Osteoblast (primary cell): ENCODE data around the gene PARVA. TPM values are rescaled to one million over a fixed set of nuclear protein-coding genes. Genes with fewer than 3 reads are reported as not detected.

Experiments
- DNase-seq: peaks from one replicate; pipeline ENCODE4 v3.0.0; 2011; ENCODE audit warnings: low spot score, mixed read lengths; ENCODE audit not compliant: insufficient read length; ENCODE audit errors: missing footprints
- H2AFZ ChIP-seq: 2 replicates; pipeline ENCODE4 v1.6.0; 2011; ENCODE audit warnings: mild to moderate bottlenecking, low read length
- H3K27ac ChIP-seq: 2 replicates; pipeline ENCODE4 v1.5.1; 2011; ENCODE audit warnings: mild to moderate bottlenecking, low read depth, low read length, moderate library complexity
- H3K27me3 ChIP-seq: 2 replicates; pipeline ENCODE4 v1.6.0; 2012; ENCODE audit warnings: mild to moderate bottlenecking, control low read depth, inconsistent platforms, low read length, moderate library complexity; ENCODE audit not compliant: insufficient read depth
- H3K36me3 ChIP-seq: 2 replicates; pipeline ENCODE4 v1.5.1; 2011; ENCODE audit warnings: mild to moderate bottlenecking, low read length, control low read depth, moderate library complexity; ENCODE audit not compliant: insufficient read depth
- H3K4me1 ChIP-seq: 2 replicates; pipeline ENCODE4 v1.5.1; 2011; ENCODE audit warnings: mild to moderate bottlenecking, low read length, control low read depth, moderate library complexity; ENCODE audit not compliant: insufficient read depth
- H3K4me2 ChIP-seq: 2 replicates; pipeline ENCODE4 v1.6.0; 2011; ENCODE audit warnings: mild to moderate bottlenecking, low read length; ENCODE audit not compliant: insufficient read depth
- H3K4me3 ChIP-seq: fragments of 200-600 bp; sonication (generic); 3 replicates; pipeline ENCODE4 v1.5.1; 2012; ENCODE audit warnings: mild to moderate bottlenecking, low read length, inconsistent platforms; ENCODE audit not compliant: insufficient read depth
- H3K79me2 ChIP-seq: 2 replicates; pipeline ENCODE4 v1.6.0; 2012; ENCODE audit warnings: mild to moderate bottlenecking, low read length, control low read depth, inconsistent platforms; ENCODE audit not compliant: insufficient read depth
- H3K9me3 ChIP-seq: 2 replicates; pipeline ENCODE4 v1.5.1; 2011; ENCODE audit warnings: low read depth, low read length, control low read depth
- H4K20me1 ChIP-seq: 2 replicates; pipeline ENCODE4 v1.6.0; 2012; ENCODE audit warnings: mild to moderate bottlenecking, low read length, control low read depth; ENCODE audit not compliant: insufficient read depth
- CTCF ChIP-seq: IDR thresholded peaks from 2 replicates; pipeline ENCODE4 v1.5.1; 2011; ENCODE audit warnings: mild to moderate bottlenecking, low read depth, low read length, moderate library complexity; ENCODE audit errors: extremely low read depth
- total RNA-seq: library from RNA; depleted of rRNA; stranded (reverse); fragments of >200 nt; gene quantifications from 2 replicates; pipeline ENCODE4 v1.2.3, GENCODE V29; 2012

PARVA gene
- total RNA-seq, 1 donor, result 74.9 TPM

- no peak overlapping the region for H2AFZ ChIP-seq
- peak overlapping the region; percentile 91 for H3K27ac ChIP-seq
- no peak for DNase-seq
- H3K4me1 ChIP-seq, result peaks cover 41% of the 10 kb centered on the region
- no peaks in the 10 kb centered on the region for H3K9me3 ChIP-seq
- no peaks in the 10 kb centered on the region for H3K79me2 ChIP-seq
- no peaks in the 10 kb centered on the region for H3K36me3 ChIP-seq
- H3K27me3 ChIP-seq, result no peaks in the 10 kb centered on the region
- TF ChIP-seq CTCF, result no peak
- H3K4me3 ChIP-seq, result peak overlapping the region; percentile 26
- H4K20me1 ChIP-seq, result no peaks in the 10 kb centered on the region
- peak overlapping the region; percentile 64 for H3K4me2 ChIP-seq
Measured at GRCh38 chr11:12540075-12540680, 162.8 kb downstream of the PARVA start.

GRCh38 chr11:12540913-12541582 lies 163.7 kb downstream of the PARVA start:
- Histone ChIP-seq H3K4me1 (peaks cover 41% of the 10 kb centered on the region), H3K79me2 (no peaks in the 10 kb centered on the region)

GRCh38 chr11:12541583-12542151 lies 164.3 kb downstream of the PARVA start:
- H3K4me2 ChIP-seq, result no peak overlapping the region
- no peak for DNase-seq
- no peaks in the 10 kb centered on the region for H3K36me3 ChIP-seq
- no peak overlapping the region for H2AFZ ChIP-seq
- no peaks in the 10 kb centered on the region for H3K9me3 ChIP-seq
- peaks cover 41% of the 10 kb centered on the region for H3K4me1 ChIP-seq
- H3K79me2 ChIP-seq, result no peaks in the 10 kb centered on the region
- no peaks in the 10 kb centered on the region for H4K20me1 ChIP-seq
- no peak overlapping the region for H3K4me3 ChIP-seq
- H3K27me3 ChIP-seq, result no peaks in the 10 kb centered on the region
- no peak for TF ChIP-seq CTCF
- peak overlapping the region; percentile 91 for H3K27ac ChIP-seq

More at GRCh38 chr11:12540913-12541582, 163.7 kb downstream of the PARVA start:
- TF ChIP-seq CTCF, result peak; percentile 56
- DNase-seq, result peak; percentile 95
- H4K20me1 ChIP-seq, result no peaks in the 10 kb centered on the region
- no peak overlapping the region for H2AFZ ChIP-seq
- H3K4me2 ChIP-seq, result peak overlapping the region; percentile 64
- H3K36me3 ChIP-seq, result no peaks in the 10 kb centered on the region
- peak overlapping the region; percentile 26 for H3K4me3 ChIP-seq
- H3K9me3 ChIP-seq, result no peaks in the 10 kb centered on the region
- H3K27me3 ChIP-seq, result no peaks in the 10 kb centered on the region
- peak overlapping the region; percentile 91 for H3K27ac ChIP-seq
